Astrocyte (in vitro differentiated cells and primary cell): ENCODE results near the gene AKAIN1.

ENCODE experiments used
- EZH2 ChIP-seq: IDR thresholded peaks from 2 replicates; pipeline ENCODE4 v1.6.1; 2012; ENCODE audit warnings: mild to moderate bottlenecking, low read length, inconsistent platforms; ENCODE audit not compliant: insufficient read depth
- TF ChIP-seq, protein P1 (sequence below): IDR thresholded peaks from 2 replicates; pipeline ENCODE4 v1.5.1; 2011; ENCODE audit warnings: low read depth, mild to moderate bottlenecking, inconsistent platforms, low read length, moderate library complexity; ENCODE audit not compliant: insufficient read depth

GRCh38 chr18:5158172-5158571, 38.9 kb downstream of the AKAIN1 start:
- TF ChIP-seq, protein P1, sequence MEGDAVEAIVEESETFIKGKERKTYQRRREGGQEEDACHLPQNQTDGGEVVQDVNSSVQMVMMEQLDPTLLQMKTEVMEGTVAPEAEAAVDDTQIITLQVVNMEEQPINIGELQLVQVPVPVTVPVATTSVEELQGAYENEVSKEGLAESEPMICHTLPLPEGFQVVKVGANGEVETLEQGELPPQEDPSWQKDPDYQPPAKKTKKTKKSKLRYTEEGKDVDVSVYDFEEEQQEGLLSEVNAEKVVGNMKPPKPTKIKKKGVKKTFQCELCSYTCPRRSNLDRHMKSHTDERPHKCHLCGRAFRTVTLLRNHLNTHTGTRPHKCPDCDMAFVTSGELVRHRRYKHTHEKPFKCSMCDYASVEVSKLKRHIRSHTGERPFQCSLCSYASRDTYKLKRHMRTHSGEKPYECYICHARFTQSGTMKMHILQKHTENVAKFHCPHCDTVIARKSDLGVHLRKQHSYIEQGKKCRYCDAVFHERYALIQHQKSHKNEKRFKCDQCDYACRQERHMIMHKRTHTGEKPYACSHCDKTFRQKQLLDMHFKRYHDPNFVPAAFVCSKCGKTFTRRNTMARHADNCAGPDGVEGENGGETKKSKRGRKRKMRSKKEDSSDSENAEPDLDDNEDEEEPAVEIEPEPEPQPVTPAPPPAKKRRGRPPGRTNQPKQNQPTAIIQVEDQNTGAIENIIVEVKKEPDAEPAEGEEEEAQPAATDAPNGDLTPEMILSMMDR, result no peak
- no peak for TF ChIP-seq EZH2
